Liver (tissue), 9 donors: ENCODE results near the gene GREB1. TPM values are rescaled to one million over a fixed set of nuclear protein-coding genes. Genes with fewer than 3 reads are reported as not detected.

Source experiments
- DNase-seq: peaks from one replicate; pipeline ENCODE4 v3.0.0-alpha.2; 2017; ENCODE audit warnings: low spot score
- H3K27ac ChIP-seq, 2 donors: one replicate each; pipeline ENCODE4 v1.7.0; 2013; ENCODE audit warnings: inconsistent platforms in 2 of 2, low read length in 2 of 2, control low read depth in 1 of 2, low read depth in 1 of 2, mild to moderate bottlenecking in 1 of 2
- H3K27me3 ChIP-seq, 4 donors: one replicate each; pipeline versions ENCODE4 v1.6.1 to v1.7.0; 2013; ENCODE audit warnings: low read length in 3 of 4, inconsistent platforms in 1 of 4, mild to moderate bottlenecking in 1 of 4, moderate library complexity in 1 of 4; ENCODE audit not compliant: control insufficient read depth in 4 of 4, insufficient read depth in 4 of 4
- H3K36me3 ChIP-seq, 4 donors: one replicate each; pipeline versions ENCODE4 v1.6.1 to v1.7.0; 2013; ENCODE audit warnings: low read length in 3 of 4, mild to moderate bottlenecking in 3 of 4, low read depth in 1 of 4, moderate library complexity in 1 of 4; ENCODE audit not compliant: control insufficient read depth in 4 of 4, insufficient read depth in 3 of 4
- H3K4me1 ChIP-seq, 4 donors: one replicate each; pipeline versions ENCODE4 v1.6.1 to v1.7.0; 2013; ENCODE audit warnings: low read length in 3 of 4, mild to moderate bottlenecking in 3 of 4, moderate library complexity in 1 of 4; ENCODE audit not compliant: control insufficient read depth in 4 of 4, insufficient read depth in 4 of 4
- H3K4me3 ChIP-seq, 3 donors: one replicate each; pipeline versions ENCODE4 v1.6.1 to v1.7.0; 2013; ENCODE audit warnings: low read length in 3 of 3, control low read depth in 1 of 3, low read depth in 1 of 3, mild to moderate bottlenecking in 1 of 3
- H3K9ac ChIP-seq, 2 donors: one replicate each; pipeline ENCODE4 v1.7.0; 2013; ENCODE audit warnings: low read length in 2 of 2, mild to moderate bottlenecking in 2 of 2, moderate library complexity in 2 of 2, control low read depth in 1 of 2, low read depth in 1 of 2
- H3K9me3 ChIP-seq, 4 donors: one replicate each; pipeline versions ENCODE4 v1.6.1 to v1.7.0; 2013; ENCODE audit warnings: low read length in 3 of 4; ENCODE audit not compliant: control insufficient read depth in 4 of 4
- EGR1 ChIP-seq, 2 donors: IDR thresholded peaks; 2 replicates each; pipeline ENCODE4 v1.6.1; 2016 to 2018; ENCODE audit warnings: antibody characterized with exemption in 2 of 2, low read depth in 2 of 2
- FOXA1 ChIP-seq: IDR thresholded peaks from 2 replicates; pipeline ENCODE4 v1.6.1; 2016; ENCODE audit warnings: antibody characterized with exemption
- FOXA2 ChIP-seq: IDR thresholded peaks from 2 replicates; pipeline ENCODE4 v1.6.1; 2016; ENCODE audit warnings: antibody characterized with exemption
- GABPA ChIP-seq, 2 donors: IDR thresholded peaks in 1 of 2; conservative IDR thresholded peaks in 1 of 2; 2 replicates each; pipeline ENCODE4 v1.6.1; 2016; ENCODE audit warnings: antibody characterized with exemption in 2 of 2, mild to moderate bottlenecking in 1 of 2, moderate library complexity in 1 of 2
- HNF4A ChIP-seq, 2 donors: conservative IDR thresholded peaks; 2 replicates each; pipeline ENCODE4 v1.6.1; 2016; ENCODE audit warnings: antibody characterized with exemption in 2 of 2, mild to moderate bottlenecking in 2 of 2
- HNF4G ChIP-seq: IDR thresholded peaks from 2 replicates; pipeline ENCODE4 v1.6.1; 2016; ENCODE audit warnings: antibody characterized with exemption
- JUND ChIP-seq, 2 donors: IDR thresholded peaks; 2 replicates each; pipeline ENCODE4 v1.6.1; 2016; ENCODE audit warnings: antibody characterized with exemption in 2 of 2
- NR2F2 ChIP-seq: IDR thresholded peaks from 2 replicates; pipeline ENCODE4 v1.6.1; 2016; ENCODE audit warnings: antibody characterized with exemption
- RAD21 ChIP-seq, 2 donors: IDR thresholded peaks; 2 replicates each; pipeline ENCODE4 v1.6.1; 2016; ENCODE audit warnings: antibody characterized with exemption in 2 of 2, mild to moderate bottlenecking in 2 of 2
- RXRA ChIP-seq, 2 donors: IDR thresholded peaks; 2 replicates each; pipeline ENCODE4 v1.6.1; 2017 to 2018; ENCODE audit warnings: antibody characterized with exemption in 2 of 2, mild to moderate bottlenecking in 1 of 2
- SP1 ChIP-seq: IDR thresholded peaks from 2 replicates; pipeline ENCODE4 v1.6.1; 2018; ENCODE audit warnings: antibody characterized with exemption, mild to moderate bottlenecking
- TAF1 ChIP-seq: conservative IDR thresholded peaks from 2 replicates; pipeline ENCODE4 v1.6.1; 2016; ENCODE audit warnings: antibody characterized with exemption, mild to moderate bottlenecking
- YY1 ChIP-seq: IDR thresholded peaks from 2 replicates; pipeline ENCODE4 v1.6.1; 2016; ENCODE audit warnings: antibody characterized with exemption, mild to moderate bottlenecking
- WGBS: extraction: QIAGEN DNeasy Blood & Tissue Kit; methylation state at CpG from one replicate; pipeline ENCODE4 v1.1.7; 2013; 5-methylcytosine and 5-hydroxymethylcytosine counted together
- polyA plus RNA-seq, 2 donors: library from polyadenylated mRNA; stranded (reverse) in 1 of 2; unstranded in 1 of 2; fragments of 200-250 nt in 1 of 2; fragments of >200 nt in 1 of 2; fragmentation: Nextera tagmentation in 1 of 2; extraction: Ambion mirVana in 1 of 2; gene quantifications; one replicate each; pipeline versions ENCODE4 v1.2.1 to v1.2.3, GENCODE V29; 2013 to 2015
- total RNA-seq, 2 donors: library from RNA; depleted of rRNA; stranded (reverse); fragments of >200 nt; gene quantifications; one replicate each; pipeline ENCODE4 v1.2.3, GENCODE V29; 2014
- TF ChIP-seq, protein P1 (sequence below): IDR thresholded peaks from 2 replicates; pipeline ENCODE4 v1.6.1; 2016; ENCODE audit warnings: antibody characterized with exemption, mild to moderate bottlenecking
- TF ChIP-seq, protein P2 (sequence below): fragments of 150-350 bp; IDR thresholded peaks from 2 replicates; pipeline ENCODE4 v1.5.1; 2017; ENCODE audit warnings: improper control_type of control experiment, low read depth, low read length; ENCODE audit not compliant: missing input control
- TF ChIP-seq, protein P3 (sequence below): IDR thresholded peaks from 2 replicates; pipeline ENCODE4 v1.6.1; 2016; ENCODE audit warnings: antibody characterized with exemption
- TF ChIP-seq, protein P4 (sequence below): IDR thresholded peaks from 2 replicates; pipeline ENCODE4 v1.6.1; 2016; ENCODE audit warnings: antibody characterized with exemption
- donor health status: healthy.
- donor health status: healthy.
- donor health status: healthy.
- donor health status: healthy.
- donor health status: healthy.

The GREB1 gene
- total and polyA plus RNA-seq, 4 donors: 1.0 to 6.3 (median 3.6) TPM

DNA sequence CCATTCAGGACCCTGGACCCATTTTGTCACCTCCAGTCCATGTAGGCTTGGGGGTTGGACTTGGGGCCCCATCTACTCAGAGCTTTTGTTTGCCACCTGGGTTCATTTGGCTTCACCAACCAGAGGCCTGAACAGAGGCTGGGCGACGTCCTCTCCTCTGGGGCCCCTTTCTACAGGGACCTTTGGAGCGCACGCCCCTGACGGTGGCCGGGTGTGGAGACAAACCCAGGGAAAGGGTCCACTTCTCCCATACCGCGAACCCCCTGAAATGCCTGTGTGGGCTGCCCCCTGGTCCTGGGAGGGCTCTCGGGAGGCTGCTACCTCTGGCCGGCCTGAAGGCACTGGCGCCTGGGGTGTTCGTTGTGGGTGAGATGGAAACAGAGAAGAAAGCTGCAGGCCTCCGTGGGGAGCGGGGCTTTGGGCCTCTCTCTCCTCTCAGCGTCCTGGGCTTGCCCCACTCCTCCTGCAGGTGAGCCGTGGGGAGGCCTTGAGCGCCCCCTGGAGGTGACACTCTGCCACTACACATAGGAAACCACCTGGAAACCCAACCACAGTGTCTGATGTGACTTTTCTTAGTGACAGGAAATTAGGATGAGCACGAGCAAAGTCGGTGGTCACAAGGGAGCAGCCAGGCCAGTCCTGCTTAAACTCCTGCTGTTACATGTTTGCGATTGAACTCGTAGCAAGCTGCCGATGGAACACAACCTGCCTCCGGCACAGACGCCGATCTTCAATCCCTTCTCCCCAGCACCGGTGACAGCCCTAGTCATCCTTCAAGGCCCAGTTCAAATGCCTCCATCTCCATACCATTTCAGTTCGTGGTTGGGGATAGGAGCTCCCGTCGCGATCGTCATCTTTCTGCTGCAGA lies 148.1 kb downstream of the GREB1 start:
- WGBS: 64% methylated on average over 31 of the region's 31 CpGs
- peak; percentile 60 for DNase-seq
- TF ChIP-seq, protein P1, sequence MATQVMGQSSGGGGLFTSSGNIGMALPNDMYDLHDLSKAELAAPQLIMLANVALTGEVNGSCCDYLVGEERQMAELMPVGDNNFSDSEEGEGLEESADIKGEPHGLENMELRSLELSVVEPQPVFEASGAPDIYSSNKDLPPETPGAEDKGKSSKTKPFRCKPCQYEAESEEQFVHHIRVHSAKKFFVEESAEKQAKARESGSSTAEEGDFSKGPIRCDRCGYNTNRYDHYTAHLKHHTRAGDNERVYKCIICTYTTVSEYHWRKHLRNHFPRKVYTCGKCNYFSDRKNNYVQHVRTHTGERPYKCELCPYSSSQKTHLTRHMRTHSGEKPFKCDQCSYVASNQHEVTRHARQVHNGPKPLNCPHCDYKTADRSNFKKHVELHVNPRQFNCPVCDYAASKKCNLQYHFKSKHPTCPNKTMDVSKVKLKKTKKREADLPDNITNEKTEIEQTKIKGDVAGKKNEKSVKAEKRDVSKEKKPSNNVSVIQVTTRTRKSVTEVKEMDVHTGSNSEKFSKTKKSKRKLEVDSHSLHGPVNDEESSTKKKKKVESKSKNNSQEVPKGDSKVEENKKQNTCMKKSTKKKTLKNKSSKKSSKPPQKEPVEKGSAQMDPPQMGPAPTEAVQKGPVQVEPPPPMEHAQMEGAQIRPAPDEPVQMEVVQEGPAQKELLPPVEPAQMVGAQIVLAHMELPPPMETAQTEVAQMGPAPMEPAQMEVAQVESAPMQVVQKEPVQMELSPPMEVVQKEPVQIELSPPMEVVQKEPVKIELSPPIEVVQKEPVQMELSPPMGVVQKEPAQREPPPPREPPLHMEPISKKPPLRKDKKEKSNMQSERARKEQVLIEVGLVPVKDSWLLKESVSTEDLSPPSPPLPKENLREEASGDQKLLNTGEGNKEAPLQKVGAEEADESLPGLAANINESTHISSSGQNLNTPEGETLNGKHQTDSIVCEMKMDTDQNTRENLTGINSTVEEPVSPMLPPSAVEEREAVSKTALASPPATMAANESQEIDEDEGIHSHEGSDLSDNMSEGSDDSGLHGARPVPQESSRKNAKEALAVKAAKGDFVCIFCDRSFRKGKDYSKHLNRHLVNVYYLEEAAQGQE: no peak
- TF ChIP-seq NR2F2 (no peak), EGR1 (IDR thresholded peaks at IDR 0.05; ENCODE audit: low read depth in 2 of 2) (no peak), FOXA2 (no peak), JUND (IDR thresholded peaks at IDR 0.05) (no peak), RAD21 (IDR thresholded peaks at IDR 0.05) (peak; percentile 37 to 72)
- TF ChIP-seq, protein P2, sequence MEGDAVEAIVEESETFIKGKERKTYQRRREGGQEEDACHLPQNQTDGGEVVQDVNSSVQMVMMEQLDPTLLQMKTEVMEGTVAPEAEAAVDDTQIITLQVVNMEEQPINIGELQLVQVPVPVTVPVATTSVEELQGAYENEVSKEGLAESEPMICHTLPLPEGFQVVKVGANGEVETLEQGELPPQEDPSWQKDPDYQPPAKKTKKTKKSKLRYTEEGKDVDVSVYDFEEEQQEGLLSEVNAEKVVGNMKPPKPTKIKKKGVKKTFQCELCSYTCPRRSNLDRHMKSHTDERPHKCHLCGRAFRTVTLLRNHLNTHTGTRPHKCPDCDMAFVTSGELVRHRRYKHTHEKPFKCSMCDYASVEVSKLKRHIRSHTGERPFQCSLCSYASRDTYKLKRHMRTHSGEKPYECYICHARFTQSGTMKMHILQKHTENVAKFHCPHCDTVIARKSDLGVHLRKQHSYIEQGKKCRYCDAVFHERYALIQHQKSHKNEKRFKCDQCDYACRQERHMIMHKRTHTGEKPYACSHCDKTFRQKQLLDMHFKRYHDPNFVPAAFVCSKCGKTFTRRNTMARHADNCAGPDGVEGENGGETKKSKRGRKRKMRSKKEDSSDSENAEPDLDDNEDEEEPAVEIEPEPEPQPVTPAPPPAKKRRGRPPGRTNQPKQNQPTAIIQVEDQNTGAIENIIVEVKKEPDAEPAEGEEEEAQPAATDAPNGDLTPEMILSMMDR: peak; percentile 55

DNA sequence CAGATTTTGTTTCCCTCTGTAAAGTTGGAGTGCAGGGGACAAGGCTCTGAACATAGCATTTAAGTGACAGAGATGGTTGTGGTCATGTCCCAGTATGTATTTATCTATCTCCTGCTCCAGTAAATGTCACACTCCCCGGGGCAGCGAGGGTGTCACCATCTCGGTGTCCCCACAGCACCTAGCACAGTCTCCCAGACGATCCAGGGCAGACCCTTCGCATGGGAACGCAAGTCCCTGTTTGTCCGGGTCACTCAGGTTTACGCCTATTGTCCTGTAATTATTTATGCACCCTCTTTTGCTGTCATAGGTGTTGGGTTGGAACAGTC lies 148.7 kb downstream of the GREB1 start:
- H3K9ac ChIP-seq: no peak overlapping the region
- no peaks in the 10 kb centered on the region for H3K9me3 ChIP-seq
- no peak for DNase-seq
- H3K4me3 ChIP-seq: no peak overlapping the region
- H3K27ac ChIP-seq: no peak overlapping the region
- H3K36me3 ChIP-seq: no peaks in the 10 kb centered on the region
- WGBS: 88% methylated on average over 8 of the region's 8 CpGs
- H3K27me3 ChIP-seq: no peaks in the 10 kb centered on the region
- no peaks in the 10 kb centered on the region for H3K4me1 ChIP-seq
- TF ChIP-seq, protein P1: no peak
- no peak for TF ChIP-seq JUND (IDR thresholded peaks at IDR 0.05)
- no peak for TF ChIP-seq FOXA1
- no peak for TF ChIP-seq EGR1 (IDR thresholded peaks at IDR 0.05; ENCODE audit: low read depth in 2 of 2)
- no peak for TF ChIP-seq GABPA (IDR thresholded peaks at IDR 0.05 in 1 of 2, conservative IDR thresholded peaks at IDR 0.05 in 1 of 2)
- no peak for TF ChIP-seq TAF1
- TF ChIP-seq YY1: no peak
- no peak for TF ChIP-seq NR2F2
- TF ChIP-seq, protein P3, sequence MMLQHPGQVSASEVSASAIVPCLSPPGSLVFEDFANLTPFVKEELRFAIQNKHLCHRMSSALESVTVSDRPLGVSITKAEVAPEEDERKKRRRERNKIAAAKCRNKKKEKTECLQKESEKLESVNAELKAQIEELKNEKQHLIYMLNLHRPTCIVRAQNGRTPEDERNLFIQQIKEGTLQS: no peak
- TF ChIP-seq, protein P4, sequence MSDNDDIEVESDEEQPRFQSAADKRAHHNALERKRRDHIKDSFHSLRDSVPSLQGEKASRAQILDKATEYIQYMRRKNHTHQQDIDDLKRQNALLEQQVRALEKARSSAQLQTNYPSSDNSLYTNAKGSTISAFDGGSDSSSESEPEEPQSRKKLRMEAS: no peak
- TF ChIP-seq HNF4G: no peak
- TF ChIP-seq FOXA2: no peak
- TF ChIP-seq RXRA (IDR thresholded peaks at IDR 0.05): no peak
- no peak for TF ChIP-seq HNF4A (conservative IDR thresholded peaks at IDR 0.05)
- TF ChIP-seq, protein P2: no peak
- no peak for TF ChIP-seq SP1

More for the DNA sequence above, 148.1 kb downstream of the GREB1 start:
- Histone ChIP-seq H3K4me3 (no peak overlapping the region), H3K27ac (no peak overlapping the region), H3K9me3 (no peaks in the 10 kb centered on the region), H3K9ac (no peak overlapping the region), H3K27me3 (no peaks in the 10 kb centered on the region), H3K4me1 (no peaks in the 10 kb centered on the region), H3K36me3 (no peaks in the 10 kb centered on the region)
